Hepatocyte (in vitro differentiated cells): ENCODE data around the gene ACE. TPM values are rescaled to one million over a fixed set of nuclear protein-coding genes. Genes with fewer than 3 reads are reported as not detected.
A peak's percentile ranks its signal among the peaks of the same experiment; 100 is the strongest.

ENCODE experiments used
- DNase-seq: peaks from one replicate; pipeline ENCODE4 v3.0.0-alpha.2; 2016; ENCODE audit warnings: low spot score
- H2AFZ ChIP-seq: fragments of 200-600 bp; sonication (generic); 2 replicates; pipeline ENCODE4 v1.6.0; 2016; ENCODE audit warnings: antibody characterized with exemption, mild to moderate bottlenecking
- H3K27ac ChIP-seq: fragments of 200-600 bp; sonication (generic); 2 replicates; pipeline ENCODE4 v1.5.1; 2016; ENCODE audit warnings: mild to moderate bottlenecking
- H3K27me3 ChIP-seq: fragments of 200-600 bp; sonication (generic); 2 replicates; pipeline ENCODE4 v1.6.1; 2016
- H3K36me3 ChIP-seq: fragments of 200-600 bp; sonication (generic); replicated peaks from 2 replicates; pipeline ENCODE4 v1.5.1; 2016; ENCODE audit warnings: low read depth; ENCODE audit not compliant: insufficient read depth
- H3K4me1 ChIP-seq: fragments of 200-600 bp; sonication (generic); 2 replicates; pipeline ENCODE4 v1.5.1; 2016; ENCODE audit warnings: mild to moderate bottlenecking, moderate library complexity; ENCODE audit not compliant: insufficient read depth
- H3K4me2 ChIP-seq: fragments of 200-600 bp; sonication (generic); 2 replicates; pipeline ENCODE4 v1.6.0; 2016
- H3K4me3 ChIP-seq: fragments of 200-600 bp; sonication (generic); 2 replicates; pipeline ENCODE4 v1.5.1; 2016; ENCODE audit warnings: mild to moderate bottlenecking
- H3K79me2 ChIP-seq: fragments of 200-600 bp; sonication (generic); 2 replicates; pipeline ENCODE4 v1.6.0; 2017; ENCODE audit warnings: mild to moderate bottlenecking
- H3K9me2 ChIP-seq: fragments of 200-600 bp; sonication (generic); replicated peaks from 2 replicates; pipeline ENCODE4 v1.6.0; 2017; ENCODE audit warnings: mild to moderate bottlenecking; ENCODE audit not compliant: insufficient read depth
- H3K9me3 ChIP-seq: fragments of 200-600 bp; sonication (generic); 2 replicates; pipeline ENCODE4 v1.5.1; 2016; ENCODE audit warnings: low read depth, mild to moderate bottlenecking
- H4K20me1 ChIP-seq: fragments of 200-600 bp; sonication (generic); 2 replicates; pipeline ENCODE4 v1.6.0; 2016; ENCODE audit warnings: mild to moderate bottlenecking; ENCODE audit not compliant: insufficient read depth, poor library complexity, severe bottlenecking
- EZH2 ChIP-seq: fragments of 200-600 bp; sonication (generic); IDR thresholded peaks from 2 replicates; pipeline ENCODE4 v1.6.1; 2016; ENCODE audit warnings: antibody characterized with exemption, mild to moderate bottlenecking, borderline replicate concordance
- EZH2phosphoT487 ChIP-seq: fragments of 200-600 bp; sonication (generic); IDR thresholded peaks from one replicate; pipeline ENCODE4 v1.6.1; 2018; ENCODE audit warnings: antibody characterized with exemption, mild to moderate bottlenecking, low read depth, moderate library complexity; ENCODE audit not compliant: unreplicated experiment, severe bottlenecking
- WGBS: methylation state at CpG from one replicate; pipeline ENCODE4 v1.1.6; 2016; ENCODE audit warnings: low lambda C conversion rate; ENCODE audit errors: missing lambda C conversion rate; 5-methylcytosine and 5-hydroxymethylcytosine counted together
- polyA plus RNA-seq: library from polyadenylated mRNA; unstranded; fragments of >200 nt; fragmentation: Nextera tagmentation; extraction: Ambion mirVana; gene quantifications from 2 replicates; pipeline ENCODE4 v1.2.1, GENCODE V29; 2016
- total RNA-seq: library from RNA; depleted of rRNA; stranded (reverse); fragments of >200 nt; gene quantifications from 2 replicates; pipeline ENCODE4 v1.2.3, GENCODE V29; 2014
- TF ChIP-seq, protein P1 (sequence below): fragments of 200-600 bp; sonication (generic); IDR thresholded peaks from 2 replicates; pipeline ENCODE4 v1.5.1; 2016; ENCODE audit warnings: antibody characterized with exemption, mild to moderate bottlenecking; ENCODE audit not compliant: poor library complexity

ACE gene
- 4.2 and 8.0 TPM in 2 replicates for total RNA-seq
- 7.2 and 9.5 TPM in 2 replicates for polyA plus RNA-seq

DNA sequence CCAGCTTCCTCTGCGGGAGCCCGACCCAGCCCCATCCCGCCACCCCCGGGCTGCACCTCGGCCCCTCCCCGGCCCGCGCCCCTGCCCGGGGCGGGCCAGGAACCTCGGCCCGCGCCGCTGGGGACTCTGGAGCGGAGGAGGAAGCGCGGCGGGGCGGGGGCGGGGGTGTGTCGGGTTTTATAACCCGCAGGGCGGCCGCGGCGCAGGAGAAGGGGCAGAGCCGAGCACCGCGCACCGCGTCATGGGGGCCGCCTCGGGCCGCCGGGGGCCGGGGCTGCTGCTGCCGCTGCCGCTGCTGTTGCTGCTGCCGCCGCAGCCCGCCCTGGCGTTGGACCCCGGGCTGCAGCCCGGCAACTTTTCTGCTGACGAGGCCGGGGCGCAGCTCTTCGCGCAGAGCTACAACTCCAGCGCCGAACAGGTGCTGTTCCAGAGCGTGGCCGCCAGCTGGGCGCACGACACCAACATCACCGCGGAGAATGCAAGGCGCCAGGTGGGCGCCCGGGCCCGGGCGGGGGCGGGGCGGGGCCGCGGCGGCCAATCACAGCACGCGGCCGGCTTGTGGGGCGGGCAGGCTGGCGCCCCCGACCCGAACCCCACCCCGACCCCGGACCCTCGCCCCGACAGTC lies at the start of gene ACE:
Gene ACE, plus strand, starts transcription at position 208 of the 626 bp plus-strand sequence. Its CDS starts 34 bp downstream, at position 242.
- no peaks in the 10 kb centered on the region for H4K20me1 ChIP-seq
- no peaks in the 10 kb centered on the region for H3K9me2 ChIP-seq
- DNase-seq = peak; percentile 86
- H3K4me2 ChIP-seq = peak within 1 kb of the TSS; percentile 95
- peaks cover 14% of the 10 kb centered on the region for H3K27me3 ChIP-seq
- peaks cover 17% of the 10 kb centered on the region for H3K4me1 ChIP-seq
- no peaks in the 10 kb centered on the region for H3K79me2 ChIP-seq
- WGBS = 0% methylated on average over 21 of the region's 78 CpGs
- TF ChIP-seq EZH2phosphoT487 = no peak
- TF ChIP-seq EZH2 = no peak
- TF ChIP-seq, protein P1, sequence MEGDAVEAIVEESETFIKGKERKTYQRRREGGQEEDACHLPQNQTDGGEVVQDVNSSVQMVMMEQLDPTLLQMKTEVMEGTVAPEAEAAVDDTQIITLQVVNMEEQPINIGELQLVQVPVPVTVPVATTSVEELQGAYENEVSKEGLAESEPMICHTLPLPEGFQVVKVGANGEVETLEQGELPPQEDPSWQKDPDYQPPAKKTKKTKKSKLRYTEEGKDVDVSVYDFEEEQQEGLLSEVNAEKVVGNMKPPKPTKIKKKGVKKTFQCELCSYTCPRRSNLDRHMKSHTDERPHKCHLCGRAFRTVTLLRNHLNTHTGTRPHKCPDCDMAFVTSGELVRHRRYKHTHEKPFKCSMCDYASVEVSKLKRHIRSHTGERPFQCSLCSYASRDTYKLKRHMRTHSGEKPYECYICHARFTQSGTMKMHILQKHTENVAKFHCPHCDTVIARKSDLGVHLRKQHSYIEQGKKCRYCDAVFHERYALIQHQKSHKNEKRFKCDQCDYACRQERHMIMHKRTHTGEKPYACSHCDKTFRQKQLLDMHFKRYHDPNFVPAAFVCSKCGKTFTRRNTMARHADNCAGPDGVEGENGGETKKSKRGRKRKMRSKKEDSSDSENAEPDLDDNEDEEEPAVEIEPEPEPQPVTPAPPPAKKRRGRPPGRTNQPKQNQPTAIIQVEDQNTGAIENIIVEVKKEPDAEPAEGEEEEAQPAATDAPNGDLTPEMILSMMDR = no peak
- H3K36me3 ChIP-seq = no peaks in the 10 kb centered on the region
- peak within 1 kb of the TSS; percentile 81 for H2AFZ ChIP-seq
- peak within 1 kb of the TSS; percentile 26 for H3K4me3 ChIP-seq
- H3K27ac ChIP-seq = peak within 1 kb of the TSS; percentile 92
- no peaks in the 10 kb centered on the region for H3K9me3 ChIP-seq

GRCh38 chr17:63429766-63430165 lies 47.1 kb upstream of the ACE start:
- Histone ChIP-seq H3K9me3 (no peaks in the 10 kb centered on the region), H3K27me3 (no peaks in the 10 kb centered on the region), H3K9me2 (no peaks in the 10 kb centered on the region), H2AFZ (no peak overlapping the region), H3K4me3 (no peak overlapping the region), H3K79me2 (no peaks in the 10 kb centered on the region), H4K20me1 (no peaks in the 10 kb centered on the region), H3K4me2 (no peak overlapping the region), H3K36me3 (no peaks in the 10 kb centered on the region), H3K4me1 (peaks cover 29% of the 10 kb centered on the region), H3K27ac (no peak overlapping the region)
- no peak for DNase-seq
- 94% methylated on average over 7 of the region's 7 CpGs for WGBS
- TF ChIP-seq EZH2 (no peak), EZH2phosphoT487 (no peak)
- TF ChIP-seq, protein P1 = no peak

- Histone ChIP-seq H3K79me2 (no peaks in the 10 kb centered on the region), H3K4me1 (peaks cover 29% of the 10 kb centered on the region), H4K20me1 (no peaks in the 10 kb centered on the region), H3K9me2 (no peaks in the 10 kb centered on the region), H3K4me3 (no peak overlapping the region), H2AFZ (no peak overlapping the region), H3K27ac (no peak overlapping the region), H3K4me2 (no peak overlapping the region), H3K9me3 (no peaks in the 10 kb centered on the region), H3K36me3 (no peaks in the 10 kb centered on the region), H3K27me3 (no peaks in the 10 kb centered on the region)
- no peak for DNase-seq
- TF ChIP-seq EZH2phosphoT487 = no peak
- no peak for TF ChIP-seq EZH2
- TF ChIP-seq, protein P1 = no peak
- 93% methylated on average over 11 of the region's 11 CpGs for WGBS
Observed at GRCh38 chr17:63430223-63430622, 46.6 kb upstream of the ACE start.
